ENCODE data around the gene KCNK6.
A peak's percentile ranks its signal among the peaks of the same experiment; 100 is the strongest.

The KCNK6 gene

DNA sequence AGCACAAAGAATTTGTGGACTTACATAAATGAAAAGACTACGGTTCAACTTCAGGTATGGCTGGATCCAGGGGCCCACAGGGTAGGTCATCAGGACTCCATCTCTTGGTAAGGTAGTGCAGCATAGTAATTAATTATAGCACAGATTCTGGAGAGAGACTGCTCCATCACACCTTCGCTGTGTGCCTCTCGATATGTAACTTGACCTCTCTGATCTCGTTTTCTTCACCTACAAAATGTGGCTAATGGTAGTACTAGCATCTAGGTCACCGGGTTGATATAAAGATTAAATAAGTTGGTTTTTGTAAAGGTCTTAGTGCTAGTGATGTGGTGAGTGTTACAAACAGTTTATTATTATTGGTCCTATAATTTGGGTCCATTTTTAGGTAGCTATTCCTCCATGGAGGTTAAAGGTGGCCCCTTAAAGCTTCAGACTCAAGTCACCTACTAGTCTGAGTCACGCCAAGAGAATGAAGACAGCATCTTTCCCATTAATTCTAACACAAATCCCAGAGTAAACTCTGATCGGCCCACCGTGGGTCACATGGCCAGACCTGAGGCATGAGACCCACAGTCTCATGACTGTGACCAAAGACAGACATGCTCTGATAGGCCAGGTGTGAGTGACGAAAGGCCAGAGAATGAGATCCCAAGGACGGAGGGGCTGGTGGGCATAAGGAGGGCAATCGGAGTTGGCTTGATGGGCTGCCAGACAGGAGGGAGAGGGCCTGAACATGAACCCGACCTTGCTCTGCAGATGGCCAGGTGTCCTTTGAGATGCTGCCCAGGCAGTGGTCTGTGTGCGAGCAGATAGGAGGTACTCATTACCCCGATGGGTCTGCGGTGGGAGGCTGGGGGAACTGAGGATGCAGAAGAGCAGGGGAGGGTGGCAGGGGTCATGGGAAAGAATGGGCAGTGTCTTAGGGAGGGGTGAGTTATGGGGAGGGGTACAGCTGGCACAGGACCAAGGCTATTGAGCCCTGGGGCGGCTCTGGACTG lies 36.4 kb downstream of the KCNK6 start:
- H3K36me3 ChIP-seq (ENCODE audit: control insufficient read depth, insufficient read depth, low read length), result no peaks in the 10 kb centered on the region
- no peaks in the 10 kb centered on the region; the same call in 1 of the 2 replicates for H3K27me3 ChIP-seq (replicated peaks; ENCODE audit: control insufficient read depth, insufficient read depth, low read length)
- DNase-seq (ENCODE audit: extremely low read depth, insufficient read length), result no peak
- no peak overlapping the region for H3K4me3 ChIP-seq (replicated peaks; ENCODE audit: low read depth, low read length)
- TF ChIP-seq, protein P1, sequence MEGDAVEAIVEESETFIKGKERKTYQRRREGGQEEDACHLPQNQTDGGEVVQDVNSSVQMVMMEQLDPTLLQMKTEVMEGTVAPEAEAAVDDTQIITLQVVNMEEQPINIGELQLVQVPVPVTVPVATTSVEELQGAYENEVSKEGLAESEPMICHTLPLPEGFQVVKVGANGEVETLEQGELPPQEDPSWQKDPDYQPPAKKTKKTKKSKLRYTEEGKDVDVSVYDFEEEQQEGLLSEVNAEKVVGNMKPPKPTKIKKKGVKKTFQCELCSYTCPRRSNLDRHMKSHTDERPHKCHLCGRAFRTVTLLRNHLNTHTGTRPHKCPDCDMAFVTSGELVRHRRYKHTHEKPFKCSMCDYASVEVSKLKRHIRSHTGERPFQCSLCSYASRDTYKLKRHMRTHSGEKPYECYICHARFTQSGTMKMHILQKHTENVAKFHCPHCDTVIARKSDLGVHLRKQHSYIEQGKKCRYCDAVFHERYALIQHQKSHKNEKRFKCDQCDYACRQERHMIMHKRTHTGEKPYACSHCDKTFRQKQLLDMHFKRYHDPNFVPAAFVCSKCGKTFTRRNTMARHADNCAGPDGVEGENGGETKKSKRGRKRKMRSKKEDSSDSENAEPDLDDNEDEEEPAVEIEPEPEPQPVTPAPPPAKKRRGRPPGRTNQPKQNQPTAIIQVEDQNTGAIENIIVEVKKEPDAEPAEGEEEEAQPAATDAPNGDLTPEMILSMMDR (IDR thresholded peaks at IDR 0.05; ENCODE audit: insufficient read depth, low read length, poor library complexity, severe bottlenecking), result no peak

DNA sequence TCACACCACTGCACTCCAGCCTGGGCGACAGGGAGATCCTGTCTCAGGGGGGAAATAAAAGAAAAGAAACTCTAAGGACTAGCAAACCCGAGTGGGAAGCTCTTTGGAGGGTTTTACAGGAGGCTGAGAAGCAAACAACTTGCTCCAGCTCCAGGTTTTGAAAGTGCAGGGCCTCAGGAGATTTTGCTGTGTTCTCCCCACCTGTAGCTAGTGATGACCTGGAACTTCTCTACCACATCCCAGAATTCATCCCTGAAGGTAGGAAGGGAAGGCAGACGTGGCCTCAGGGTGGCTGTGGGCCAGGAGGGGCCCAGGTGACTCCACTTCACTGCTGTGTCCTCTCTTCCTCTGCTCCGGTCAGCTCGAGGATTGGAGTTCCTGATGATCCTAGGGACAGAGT lies 38.4 kb downstream of the KCNK6 start:
- Histone ChIP-seq H3K27me3 (replicated peaks; ENCODE audit: control insufficient read depth, insufficient read depth, low read length) (no peaks in the 10 kb centered on the region; the same call in 1 of the 2 replicates), H3K36me3 (ENCODE audit: control insufficient read depth, insufficient read depth, low read length) (no peaks in the 10 kb centered on the region), H3K4me3 (replicated peaks; ENCODE audit: low read depth, low read length) (no peak overlapping the region)
- DNase-seq (ENCODE audit: extremely low read depth, insufficient read length), result no peak
- TF ChIP-seq, protein P1 (IDR thresholded peaks at IDR 0.05; ENCODE audit: insufficient read depth, low read length, poor library complexity, severe bottlenecking), result no peak

GRCh38 chr19:38359242-38360021 lies 39.8 kb downstream of the KCNK6 start:
- Histone ChIP-seq H3K36me3 (ENCODE audit: control insufficient read depth, insufficient read depth, low read length) (no peaks in the 10 kb centered on the region), H3K4me3 (replicated peaks; ENCODE audit: low read depth, low read length) (no peak overlapping the region), H3K27me3 (replicated peaks; ENCODE audit: control insufficient read depth, insufficient read depth, low read length) (no peaks in the 10 kb centered on the region; the same call in 1 of the 2 replicates)
- TF ChIP-seq, protein P1 (IDR thresholded peaks at IDR 0.05; ENCODE audit: insufficient read depth, low read length, poor library complexity, severe bottlenecking), result no peak
- no peak for DNase-seq (ENCODE audit: extremely low read depth, insufficient read length)

- TF ChIP-seq, protein P1 (IDR thresholded peaks at IDR 0.05; ENCODE audit: insufficient read depth, low read length, poor library complexity, severe bottlenecking), result no peak
- H3K36me3 ChIP-seq (ENCODE audit: control insufficient read depth, insufficient read depth, low read length), result no peaks in the 10 kb centered on the region
- DNase-seq (ENCODE audit: extremely low read depth, insufficient read length), result no peak
- no peak overlapping the region for H3K4me3 ChIP-seq (replicated peaks; ENCODE audit: low read depth, low read length)
- H3K27me3 ChIP-seq (replicated peaks; ENCODE audit: control insufficient read depth, insufficient read depth, low read length), result no peaks in the 10 kb centered on the region; the same call in 1 of the 2 replicates
These were observed 40.7 kb downstream of the KCNK6 start for GRCh38 chr19:38360351-38360750.

- no peaks in the 10 kb centered on the region; the same call in 1 of the 2 replicates for H3K27me3 ChIP-seq (replicated peaks; ENCODE audit: control insufficient read depth, insufficient read depth, low read length)
- H3K36me3 ChIP-seq (ENCODE audit: control insufficient read depth, insufficient read depth, low read length), result no peaks in the 10 kb centered on the region
- H3K4me3 ChIP-seq (replicated peaks; ENCODE audit: low read depth, low read length), result peak overlapping the region; percentile 70
- TF ChIP-seq, protein P1 (IDR thresholded peaks at IDR 0.05; ENCODE audit: insufficient read depth, low read length, poor library complexity, severe bottlenecking), result no peak
- no peak for DNase-seq (ENCODE audit: extremely low read depth, insufficient read length)
These were observed 41.4 kb downstream of the KCNK6 start for GRCh38 chr19:38360839-38361631.

All from GM06990 (cell line).